Stimulated activated CD4-positive, alpha-beta T cell treated with anti-CD3 and anti-CD28 coated beads, Interleukin-15, amount 100 ng/mL, for 48 hours (primary cell): ENCODE measurements around the gene APBB1.
"Not testable (repeated sequence)": the region's sequence is repeated elsewhere in the genome, so short reads cannot be mapped to it uniquely, and the experiment has no call there.

Source experiments
- DNase-seq, 2 donors: peaks; one replicate each; pipeline ENCODE4 v3.0.0-alpha.2; 2020; ENCODE audit warnings: low read depth in 2 of 2

APBB1 gene

DNA sequence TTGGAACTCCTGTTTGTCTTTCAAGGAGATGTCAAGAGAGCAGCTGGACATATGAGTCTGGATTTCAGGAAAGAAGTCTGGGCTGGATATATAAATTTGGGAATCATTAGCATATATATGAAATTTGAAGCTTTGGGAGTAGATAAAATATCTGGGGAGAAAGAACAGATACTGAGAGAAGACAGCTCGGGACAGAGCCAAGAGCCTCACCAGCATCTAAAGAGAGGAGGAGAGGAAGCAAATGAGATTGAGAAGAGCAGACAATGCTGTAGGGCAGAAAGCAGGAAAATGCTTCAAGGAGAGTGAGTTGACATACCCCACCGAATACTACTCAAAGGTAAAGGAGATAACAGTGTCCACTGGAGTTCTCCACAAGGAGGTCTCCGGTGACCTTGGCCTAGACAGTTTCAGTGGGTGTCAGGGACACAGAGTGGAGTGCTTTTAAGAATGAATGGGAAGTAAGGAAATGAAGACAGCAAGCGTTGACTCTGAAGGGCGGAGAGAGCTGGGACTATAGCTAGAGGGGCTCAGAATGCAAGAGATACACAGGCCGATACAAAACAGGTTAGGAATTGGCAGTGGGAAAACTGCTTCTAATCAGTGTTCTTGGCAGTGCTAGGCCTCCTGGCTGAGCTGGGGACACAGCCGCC, 862 bp downstream of the APBB1 start:
- DNase-seq = no peak

DNA sequence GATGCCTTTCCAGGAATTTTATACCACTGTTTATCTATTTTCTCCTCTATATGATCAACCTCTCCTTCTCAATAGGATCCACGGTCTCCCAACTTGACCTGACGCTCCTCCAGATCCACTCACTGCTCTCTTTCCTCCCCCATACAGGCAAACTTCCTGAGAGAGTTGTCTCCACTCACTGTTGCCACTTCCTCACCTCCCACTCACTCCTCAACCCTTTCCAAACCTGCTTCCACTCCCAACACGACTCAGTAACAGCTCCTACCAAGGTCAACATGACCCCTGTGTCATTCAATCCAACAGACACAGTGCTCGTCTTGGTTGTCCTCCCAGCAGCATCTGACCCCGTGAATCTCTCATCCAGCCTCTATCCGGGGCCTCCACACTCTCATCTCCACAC, 3.1 kb downstream of the APBB1 start:
- no peak for DNase-seq

DNA sequence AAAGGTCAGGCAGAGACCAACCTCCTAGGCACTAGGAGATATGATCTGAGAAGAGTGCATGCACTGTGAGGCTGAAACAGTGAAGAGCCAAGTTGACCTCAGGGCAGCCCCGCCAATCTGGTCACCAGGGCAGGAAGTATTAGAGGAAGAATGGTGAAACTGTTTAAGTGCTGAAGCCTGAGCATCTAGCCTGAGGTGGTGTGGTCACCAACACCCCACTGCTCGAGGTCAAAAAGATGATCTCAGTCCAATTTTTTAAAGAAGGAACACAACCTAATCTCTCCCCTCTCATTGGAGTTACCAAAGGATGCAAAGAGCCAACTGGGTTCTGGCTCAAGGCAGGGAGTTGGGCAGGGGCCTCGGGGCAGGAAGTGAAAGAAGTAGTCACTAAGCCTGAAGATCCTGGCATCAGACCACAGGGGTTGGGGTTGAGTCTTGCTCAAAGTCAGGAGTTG, 4.0 kb downstream of the APBB1 start:
- no peak for DNase-seq

DNA sequence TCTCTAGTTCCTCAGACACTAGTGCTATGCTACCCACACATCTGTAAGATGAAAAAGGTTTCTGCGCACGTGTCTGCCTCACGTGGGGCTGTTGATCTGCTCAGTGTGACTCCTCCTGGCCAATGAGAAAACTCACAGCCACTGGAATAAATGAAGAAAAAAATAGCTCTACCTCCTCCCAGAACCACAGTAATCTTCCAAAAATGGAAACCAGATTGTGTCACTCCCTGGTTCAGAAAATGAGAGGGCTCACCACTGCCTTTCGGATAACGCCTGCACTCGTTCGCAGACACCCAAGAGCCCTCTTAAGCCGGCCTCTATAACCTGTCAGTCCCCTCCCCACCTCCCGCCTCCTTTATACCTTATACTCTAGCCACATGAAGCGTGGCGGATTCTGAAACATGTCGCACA, 5.1 kb downstream of the APBB1 start:
- peak; percentile 64 to 68 for DNase-seq

DNA sequence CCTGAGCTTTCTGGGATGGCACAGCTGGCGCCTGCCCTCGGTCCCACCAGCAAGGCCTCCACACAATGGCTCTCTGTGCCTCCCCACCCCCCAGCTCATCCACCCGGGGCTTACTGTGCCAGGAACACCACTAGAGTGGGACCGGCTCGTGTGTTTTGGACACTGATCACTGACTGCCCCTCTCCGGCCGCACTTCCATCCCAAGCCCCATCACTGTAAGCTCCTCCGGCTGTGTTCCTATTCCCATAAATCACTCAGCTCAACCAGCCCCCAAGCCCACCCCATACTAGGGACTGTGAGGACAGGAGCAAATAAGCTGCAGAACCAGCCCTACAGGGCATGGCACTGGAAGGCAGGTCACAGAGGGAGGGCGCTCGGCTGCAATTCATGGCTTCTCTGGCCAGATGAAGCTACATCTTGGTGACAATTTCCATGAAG, 7.3 kb downstream of the APBB1 start:
- DNase-seq = no peak

DNA sequence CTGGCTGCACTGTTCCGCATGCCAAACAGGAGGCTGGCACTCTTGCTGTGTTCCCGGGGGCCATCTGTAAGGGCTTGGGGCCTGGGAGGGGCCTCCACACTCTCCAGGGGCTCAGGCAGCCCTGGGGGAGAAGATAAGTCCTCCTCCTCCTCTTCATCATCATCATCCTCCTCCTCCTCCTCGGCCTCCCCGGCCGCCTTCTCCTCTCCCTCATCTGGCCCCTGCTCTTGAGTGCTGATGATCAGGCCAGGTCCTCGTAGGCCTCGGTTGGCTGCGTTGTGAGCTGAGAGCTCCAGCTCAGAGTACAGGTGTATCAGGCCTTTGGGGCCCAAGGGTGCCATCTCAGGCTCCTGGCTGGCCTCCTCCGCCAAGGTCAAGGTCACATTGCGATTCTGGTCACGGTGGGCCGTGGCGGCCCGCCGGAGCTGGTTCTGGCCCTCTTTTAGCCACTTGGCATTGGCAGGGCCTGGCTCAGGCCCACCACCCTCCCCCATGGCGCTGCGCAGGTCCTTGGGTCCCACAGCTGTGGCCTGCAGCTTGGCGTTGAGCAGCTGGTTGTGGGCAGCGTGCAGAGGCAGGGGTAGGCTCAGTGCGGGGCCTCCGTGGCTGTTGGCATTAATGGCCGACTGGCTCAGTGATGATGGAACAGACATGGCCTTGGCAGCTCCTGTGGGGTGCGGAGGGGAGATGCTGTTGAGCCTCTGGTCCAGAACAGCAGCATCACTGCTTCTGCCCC, 8.0 kb downstream of the APBB1 start:
- no peak for DNase-seq

DNA sequence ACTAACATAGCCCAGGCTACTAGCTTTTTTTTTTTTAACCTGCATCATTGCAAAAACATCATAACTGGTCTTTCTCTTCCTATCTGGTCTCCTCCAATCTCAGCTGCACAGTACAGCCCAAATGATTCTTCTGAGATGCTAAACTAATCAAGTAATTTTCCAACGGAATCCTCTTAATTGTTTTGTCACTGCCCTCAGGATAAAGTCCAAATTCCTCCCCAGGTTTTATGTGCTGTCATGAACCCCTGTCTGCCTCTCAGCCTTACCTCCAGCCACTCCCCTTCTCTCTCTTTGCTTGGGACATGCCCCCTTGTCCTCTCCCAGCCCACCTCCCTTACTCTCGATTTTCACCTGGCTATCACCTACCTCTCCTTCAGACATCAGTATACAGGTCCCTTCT, 12.5 kb downstream of the APBB1 start:
- no peak for DNase-seq

DNA sequence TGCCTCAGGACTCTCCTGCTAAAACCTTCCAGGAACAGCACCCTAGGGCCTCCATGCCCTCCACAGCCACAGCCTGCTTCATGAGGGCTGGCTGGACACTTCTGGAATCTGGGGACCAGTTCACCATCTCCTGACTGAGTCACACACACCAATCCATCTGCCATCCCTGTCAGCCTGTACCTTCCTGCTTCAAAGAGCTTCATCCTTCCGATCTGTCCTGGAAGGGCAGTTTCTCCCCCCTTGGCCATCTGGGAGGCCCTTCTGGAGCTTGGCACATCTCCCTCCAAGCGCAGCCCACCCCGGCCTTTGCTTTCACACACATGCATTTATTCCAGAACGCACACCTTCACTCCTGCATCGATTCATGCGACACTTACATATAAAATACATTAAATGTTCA, 13.0 kb downstream of the APBB1 start:
- DNase-seq = no peak

DNA sequence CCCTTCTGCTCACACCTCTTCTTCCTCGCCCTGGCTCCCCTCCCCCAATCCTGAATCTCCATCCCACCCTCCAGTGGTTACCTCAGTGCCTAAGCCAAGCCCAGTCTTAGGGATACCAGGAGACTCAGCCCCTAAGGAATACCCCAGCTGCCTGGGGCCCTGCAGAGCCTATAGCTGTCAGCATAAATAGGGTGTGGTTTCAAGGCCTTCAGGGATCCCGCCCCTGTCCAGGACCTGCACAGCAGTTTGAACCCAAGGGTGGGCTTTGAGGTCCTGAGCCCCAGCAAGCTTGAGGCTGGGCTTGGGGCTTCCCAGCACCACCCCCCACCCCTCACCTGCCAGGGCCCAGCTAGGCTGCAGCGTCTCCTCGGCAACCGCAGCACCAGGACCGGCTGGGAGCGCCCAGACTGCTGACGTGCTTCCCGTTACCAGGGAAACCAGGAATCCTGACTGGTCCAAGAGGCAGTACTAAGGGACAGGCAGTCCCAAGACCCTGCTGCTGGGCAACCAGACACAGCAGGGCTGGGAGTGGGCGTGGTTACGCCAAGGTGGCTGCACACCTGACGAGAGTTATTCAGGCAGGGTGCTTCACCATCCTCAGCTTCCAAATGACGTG, 13.7 kb downstream of the APBB1 start:
- no peak for DNase-seq

DNA sequence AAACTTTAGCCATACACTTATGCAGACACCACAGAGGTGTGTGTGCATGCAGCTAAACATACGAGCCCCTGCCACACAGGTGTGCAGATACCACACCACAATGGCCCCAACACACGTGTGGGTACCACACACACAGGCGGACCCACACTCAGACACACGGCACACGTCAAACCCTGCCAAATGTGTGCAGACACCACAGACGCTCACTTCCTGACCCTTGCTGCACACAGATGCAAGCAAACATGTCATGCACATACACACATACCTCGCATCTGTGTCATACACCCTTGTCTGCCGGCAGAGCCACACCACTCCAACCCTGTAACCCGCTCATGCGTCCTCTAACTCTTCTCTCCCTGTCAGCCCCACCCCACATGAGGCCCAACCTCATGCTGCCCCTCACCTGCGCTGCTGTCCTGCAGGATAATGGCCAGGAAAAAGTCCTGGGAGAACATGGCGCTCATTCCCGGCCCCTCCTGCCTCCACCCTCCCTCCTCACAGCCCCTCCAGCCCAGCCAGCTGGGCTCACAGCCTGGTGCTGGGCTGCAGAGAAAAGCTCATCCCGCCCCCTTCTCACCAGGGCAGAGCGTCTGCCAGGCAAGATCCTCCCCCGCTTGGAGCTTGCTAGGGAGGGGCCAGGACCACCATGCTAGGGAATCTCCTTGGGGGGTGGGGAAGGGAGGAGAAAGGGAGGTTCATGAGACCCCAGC, 14.4 kb downstream of the APBB1 start:
- DNase-seq = no peak

DNA sequence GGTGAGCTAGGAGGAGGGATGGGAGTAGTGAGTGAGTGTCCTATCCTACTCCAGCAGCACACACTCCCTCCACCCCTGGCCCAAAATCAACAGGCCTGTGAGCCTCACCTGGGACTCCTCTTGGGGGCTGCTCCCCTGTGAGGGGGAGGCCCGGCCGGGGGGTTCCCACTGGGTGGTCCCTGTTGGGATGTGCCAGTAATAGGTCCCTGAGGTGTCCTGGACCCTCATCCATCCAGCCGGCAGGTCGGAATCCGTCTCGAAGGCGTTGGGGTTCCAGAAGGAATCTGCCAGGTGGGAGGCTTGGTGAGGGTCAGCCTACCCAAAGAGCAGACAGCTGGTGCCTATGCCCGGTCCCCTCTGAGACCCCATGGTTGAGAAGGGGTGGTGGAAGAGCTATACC, 15.4 kb downstream of the APBB1 start:
- no peak for DNase-seq

DNA sequence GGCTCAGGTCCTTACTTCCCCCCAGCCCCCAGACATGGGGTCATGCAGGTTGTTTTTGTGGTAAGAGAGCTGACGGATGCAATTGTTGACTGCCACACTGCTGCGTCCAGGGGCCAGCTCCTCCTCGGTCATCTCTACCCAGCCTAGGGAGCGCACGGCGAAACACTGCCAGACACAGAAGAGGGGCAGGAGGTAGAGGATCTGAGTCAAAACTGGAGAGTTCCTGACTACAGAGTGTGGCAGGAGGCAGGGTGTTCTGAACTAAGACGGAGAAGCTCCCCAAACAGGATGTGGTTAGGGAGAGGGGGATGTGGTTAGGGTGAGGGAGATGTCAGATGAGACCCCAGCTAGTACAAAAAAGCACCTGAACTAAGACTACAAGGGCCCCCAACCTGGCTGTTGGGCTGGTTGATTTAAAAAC, 16.3 kb downstream of the APBB1 start:
- peak; percentile 56 to 62 for DNase-seq

DNA sequence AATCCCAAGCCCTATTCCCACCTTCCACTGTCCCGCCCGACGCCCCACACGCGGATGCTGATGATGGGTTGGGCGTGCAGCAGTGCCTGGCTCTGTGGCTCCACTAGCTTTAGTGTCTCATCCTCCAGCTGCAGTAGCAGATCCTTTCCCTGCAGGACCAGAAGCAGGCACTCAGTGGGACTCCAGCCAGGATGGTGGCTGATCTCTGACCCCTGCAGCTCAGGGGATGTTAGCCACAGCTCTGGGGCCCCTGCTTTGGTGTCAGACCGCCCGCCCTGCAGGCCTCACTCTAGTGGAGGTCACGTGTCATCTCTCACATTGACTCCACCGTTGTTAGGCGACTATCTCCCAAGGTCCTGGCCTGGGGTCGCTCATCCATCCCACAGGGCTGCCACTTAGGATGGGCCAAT, 16.8 kb downstream of the APBB1 start:
- no peak for DNase-seq

DNA sequence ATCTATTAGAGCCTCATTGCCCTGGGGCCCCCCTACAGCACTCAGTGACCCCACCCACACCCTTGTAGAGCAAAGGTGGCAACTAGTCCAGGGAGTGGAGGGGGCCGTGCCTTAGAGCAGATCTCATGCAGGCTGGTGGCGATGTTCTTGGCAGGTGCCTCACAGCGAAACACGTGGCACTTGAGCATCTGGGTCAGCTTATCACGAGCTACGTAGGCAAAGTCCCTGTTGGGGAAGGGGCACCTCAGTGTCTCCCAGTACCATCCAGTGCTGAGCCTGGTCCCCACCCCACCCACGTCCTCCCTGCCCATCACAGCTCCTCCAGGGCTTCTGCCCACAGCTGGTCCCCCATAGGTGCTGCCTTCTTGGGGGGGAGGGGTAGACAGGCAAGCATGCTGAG, 17.4 kb downstream of the APBB1 start:
- DNase-seq = no peak

DNA sequence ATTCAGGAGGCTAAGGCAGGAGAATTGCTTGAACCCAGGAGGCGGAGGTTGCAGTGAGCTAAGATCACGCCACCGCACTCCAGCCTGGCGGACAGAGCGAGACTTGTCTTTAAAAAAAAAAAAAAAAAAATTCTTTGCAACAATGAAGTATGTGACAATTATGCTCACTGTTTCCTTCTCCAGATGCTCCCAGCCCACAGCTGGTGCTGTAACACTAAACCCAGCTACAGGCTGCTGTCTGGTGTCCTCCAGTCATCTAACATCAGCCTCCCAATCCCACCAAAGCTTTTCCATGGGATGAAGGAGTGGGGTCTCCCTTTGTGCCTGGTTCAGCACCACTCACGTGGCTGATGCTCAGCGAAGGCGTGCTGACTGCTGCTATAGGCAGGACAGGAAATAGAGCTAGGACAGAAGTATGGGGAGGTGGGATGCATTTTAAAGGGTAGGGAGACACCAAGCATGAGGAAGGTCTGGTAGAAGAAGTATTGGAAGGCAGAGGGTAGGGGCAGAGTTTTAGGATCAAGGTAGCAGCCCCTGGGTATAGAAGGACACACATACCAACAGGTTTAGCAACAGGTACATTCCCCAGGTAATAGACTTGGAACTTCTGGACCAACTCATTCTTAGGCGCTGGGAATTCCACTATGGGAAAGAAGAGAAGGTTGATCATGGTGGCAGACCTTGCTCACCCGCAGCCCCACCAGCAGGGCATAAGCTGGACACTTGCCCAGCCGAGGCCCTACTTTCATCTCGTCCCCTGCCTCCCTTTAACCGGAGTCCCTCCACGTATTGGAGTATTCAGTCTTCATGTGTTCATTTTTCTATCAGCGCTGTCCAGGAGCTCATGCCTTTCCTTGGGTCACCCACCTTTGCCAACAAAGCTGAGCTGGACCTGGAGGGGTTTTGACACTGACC, 18.2 kb downstream of the APBB1 start:
- no peak for DNase-seq

DNA sequence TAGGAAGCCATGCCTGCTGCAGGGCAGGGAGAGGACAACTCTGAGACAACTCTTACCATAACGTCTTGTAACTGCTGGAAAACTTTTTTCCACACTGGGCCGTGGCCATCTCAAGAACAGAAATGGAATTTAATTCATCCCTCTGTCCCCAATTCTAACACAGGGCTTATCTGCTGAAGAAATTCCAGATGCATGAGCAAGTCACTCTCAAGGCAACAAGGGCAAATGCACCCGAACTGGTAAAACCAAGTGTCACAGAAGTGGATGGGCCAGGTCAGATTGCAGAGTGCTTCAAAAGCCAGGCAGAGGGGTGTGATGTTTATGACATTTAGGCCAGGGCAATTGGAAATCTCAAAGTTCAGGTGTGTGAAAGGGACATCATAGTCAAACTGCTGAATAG, 21.3 kb downstream of the APBB1 start:
- no peak for DNase-seq

DNA sequence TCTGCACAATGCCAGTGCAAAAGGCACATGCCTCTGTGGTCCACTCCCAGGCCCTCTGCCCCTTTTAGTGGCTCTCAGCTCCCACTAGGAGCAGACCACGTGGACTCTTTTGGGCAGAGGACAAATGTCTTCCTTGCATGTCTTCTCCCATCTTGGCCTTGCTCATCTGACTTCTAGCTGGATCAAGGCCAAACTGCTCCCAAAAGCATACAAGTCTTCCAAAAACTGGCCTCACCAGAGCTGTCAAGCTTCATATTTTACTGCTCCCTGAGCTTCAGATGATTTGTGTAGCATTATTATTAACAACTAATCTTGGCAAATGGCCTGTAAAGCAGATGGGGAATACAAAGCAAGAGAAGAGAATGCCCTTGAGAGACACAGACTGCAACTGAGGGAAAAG, 21.7 kb downstream of the APBB1 start:
- DNase-seq = no peak

DNA sequence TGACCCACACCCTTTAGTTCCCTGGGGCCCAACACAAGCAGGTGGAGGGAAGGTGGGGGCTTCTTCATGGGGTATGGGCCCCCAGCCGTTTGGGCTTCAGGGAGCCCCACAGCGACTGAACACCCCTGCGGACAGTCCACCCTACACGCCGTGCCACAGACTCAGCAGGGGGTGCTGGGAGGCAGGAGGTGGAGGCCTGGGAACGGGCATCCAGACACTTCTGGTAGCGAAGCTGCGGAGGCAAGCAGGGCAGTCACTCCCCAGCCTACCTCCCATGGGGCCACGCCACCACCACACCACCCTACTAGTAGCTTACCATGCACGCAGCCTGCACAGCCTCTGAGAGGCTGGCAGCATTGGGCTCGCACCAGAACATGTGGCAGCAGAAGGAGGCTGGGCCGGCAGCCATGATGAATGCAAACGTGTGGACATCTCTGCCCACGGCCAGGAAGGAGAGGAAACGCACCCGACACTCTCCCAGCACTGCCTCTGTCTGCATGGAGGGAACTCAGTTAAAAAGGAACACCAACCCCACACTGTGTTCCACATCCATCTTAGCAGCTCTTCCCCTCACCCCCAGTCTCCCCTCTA, 23.3 kb downstream of the APBB1 start:
- DNase-seq = no peak

DNA sequence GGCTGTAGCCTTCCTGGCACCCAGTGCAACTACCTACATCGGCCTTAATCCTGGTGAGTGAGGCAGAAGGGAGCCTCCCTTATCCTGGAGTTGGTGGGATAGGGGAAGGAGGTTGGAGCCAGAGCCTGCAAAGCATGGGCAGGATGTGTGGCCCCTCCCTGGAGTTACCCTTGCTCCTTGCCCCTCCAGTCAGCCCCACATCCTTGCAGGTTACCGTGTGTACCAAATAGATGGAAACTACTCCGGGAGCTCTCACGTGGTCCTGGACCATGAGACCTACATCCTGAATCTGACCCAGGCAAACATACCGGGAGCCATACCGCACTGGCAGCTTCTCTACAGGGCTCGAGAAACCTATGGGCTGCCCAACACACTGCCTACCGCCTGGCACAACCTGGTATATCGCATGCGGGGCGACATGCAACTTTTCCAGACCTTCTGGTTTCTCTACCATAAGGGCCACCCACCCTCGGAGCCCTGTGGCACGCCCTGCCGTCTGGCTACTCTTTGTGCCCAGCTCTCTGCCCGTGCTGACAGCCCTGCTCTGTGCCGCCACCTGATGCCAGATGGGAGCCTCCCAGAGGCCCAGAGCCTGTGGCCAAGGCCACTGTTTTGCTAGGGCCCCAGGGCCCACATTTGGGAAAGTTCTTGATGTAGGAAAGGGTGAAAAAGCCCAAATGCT, 24.8 kb downstream of the APBB1 start:
- DNase-seq = no peak

DNA sequence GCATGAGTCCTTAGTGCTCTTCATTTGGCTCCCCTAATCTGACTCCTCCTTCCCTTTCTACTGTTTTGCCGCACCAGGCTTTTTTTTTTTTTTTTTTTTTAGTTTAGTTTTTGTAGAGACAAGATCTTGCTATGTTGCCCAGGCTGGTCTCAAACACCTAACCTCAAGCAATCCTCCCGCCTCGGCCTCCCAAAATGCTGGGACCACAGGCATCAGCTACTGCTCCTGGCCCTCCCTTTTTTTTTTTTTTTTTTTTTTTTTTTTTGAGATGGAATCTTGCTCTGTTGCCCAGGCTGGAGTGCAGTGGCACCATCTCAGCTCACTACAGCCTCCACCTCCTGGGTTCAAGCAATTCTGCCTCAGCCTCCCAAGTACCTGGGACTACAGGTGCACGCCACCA, 26.6 kb downstream of the APBB1 start:
- not testable (repeated sequence) for DNase-seq
